H1 (cell line): ENCODE results near the gene DGUOK. TPM values are rescaled to one million over a fixed set of nuclear protein-coding genes. Genes with fewer than 3 reads are reported as not detected.

Source experiments
- CTCF ChIA-PET: fragments of 300-600 bp; sonication (Branson Sonifier 250); formaldehyde crosslinking; loops from one replicate; lab custom pipeline; 2021; ENCODE audit not compliant: partially characterized antibody; lab: Charles Lee
- POLR2A ChIA-PET: fragments of 300-600 bp; sonication (Branson Sonifier 250); formaldehyde crosslinking; loops from one replicate; lab custom pipeline; 2021; ENCODE audit warnings: inconsistent platforms; ENCODE audit not compliant: partially characterized antibody; lab: Charles Lee
- DNase-seq, 2 experiments: peaks; one replicate each; pipeline versions ENCODE4 v3.0.0 to v3.0.0-alpha.2; 2010 to 2022; ENCODE audit warnings: low spot score in 2 of 2, low read depth in 1 of 2, mixed read lengths in 1 of 2
- FAIRE-seq: peaks from 2 replicates; lab custom pipeline; 2011; peaks lifted over from hg19 to GRCh38; lab: Jason Lieb, UNC
- H2AFZ ChIP-seq: 2 replicates; pipeline ENCODE4 v1.8.1; 2012; ENCODE audit warnings: low read length, inconsistent platforms
- H2AK5ac ChIP-seq: 2 replicates; pipeline ENCODE4 v1.6.1; 2013; ENCODE audit warnings: low read depth, low read length
- H2BK120ac ChIP-seq: replicated peaks from 2 replicates; pipeline ENCODE3; 2013; ENCODE audit warnings: low read depth, low read length, inconsistent platforms
- H2BK12ac ChIP-seq: 2 replicates; pipeline ENCODE4 v1.6.1; 2013; ENCODE audit warnings: low read depth, low read length
- H2BK15ac ChIP-seq: 2 replicates; pipeline ENCODE4 v1.6.1; 2013; ENCODE audit warnings: low read length
- H2BK20ac ChIP-seq: 2 replicates; pipeline ENCODE4 v1.6.1; 2013; ENCODE audit warnings: low read length
- H2BK5ac ChIP-seq: 2 replicates; pipeline ENCODE4 v1.6.1; 2013; ENCODE audit warnings: low read depth, low read length
- H3K14ac ChIP-seq: 2 replicates; pipeline ENCODE4 v1.6.1; 2013; ENCODE audit warnings: inconsistent platforms; ENCODE audit not compliant: insufficient read length
- H3K18ac ChIP-seq: 2 replicates; pipeline ENCODE4 v1.6.1; 2013; ENCODE audit warnings: low read length; ENCODE audit errors: extremely low read depth
- H3K23ac ChIP-seq: 2 replicates; pipeline ENCODE4 v1.6.1; 2013; ENCODE audit warnings: inconsistent platforms; ENCODE audit not compliant: insufficient read length
- H3K23me2 ChIP-seq: 2 replicates; pipeline ENCODE4 v1.6.1; 2013; ENCODE audit warnings: low read depth, low read length
- H3K27ac ChIP-seq: 2 replicates; pipeline ENCODE4 v1.6.1; 2011; ENCODE audit warnings: low read depth, low read length, inconsistent platforms
- H3K27me3 ChIP-seq, 4 experiments: replicated peaks in 1 of 4; 1 replicate in 1 of 4; 2 replicates in 3 of 4; pipeline versions ENCODE4 v1.6.1 to v1.8.1; 2011 to 2013; ENCODE audit warnings: low read length in 3 of 4, mild to moderate bottlenecking in 3 of 4, inconsistent platforms in 2 of 4, mixed read lengths in 2 of 4, moderate library complexity in 1 of 4; ENCODE audit not compliant: control insufficient read depth in 3 of 4, insufficient read depth in 3 of 4; ENCODE audit errors: extremely low read depth in 1 of 4
- H3K36me3 ChIP-seq, 4 experiments: 2 replicates each; pipeline versions ENCODE4 v1.6.1 to v1.8.1; 2011 to 2013; ENCODE audit warnings: mild to moderate bottlenecking in 4 of 4, low read length in 3 of 4, moderate library complexity in 2 of 4, control low read depth in 1 of 4, inconsistent platforms in 1 of 4; ENCODE audit not compliant: insufficient read depth in 4 of 4, control insufficient read depth in 2 of 4
- H3K4ac ChIP-seq: replicated peaks from 2 replicates; pipeline ENCODE3; 2013; ENCODE audit warnings: low read length, low read depth, mixed read lengths, inconsistent platforms; ENCODE audit not compliant: insufficient read length
- H3K4me1 ChIP-seq, 4 experiments: replicated peaks in 1 of 4; 1 replicate in 1 of 4; 2 replicates in 3 of 4; pipeline versions ENCODE4 v1.6.1 to v1.8.1; 2011 to 2013; ENCODE audit warnings: low read length in 3 of 4, inconsistent platforms in 2 of 4, mixed read lengths in 1 of 4; ENCODE audit not compliant: insufficient read depth in 4 of 4, control insufficient read depth in 3 of 4
- H3K4me2 ChIP-seq, 2 experiments: 2 replicates each; pipeline versions ENCODE4 v1.6.1 to v1.8.1; 2011 to 2013; ENCODE audit warnings: low read depth in 2 of 2, low read length in 2 of 2, control low read depth in 1 of 2, inconsistent platforms in 1 of 2, mild to moderate bottlenecking in 1 of 2; ENCODE audit not compliant: insufficient read depth in 1 of 2
- H3K4me3 ChIP-seq, 4 experiments: fragments of 200-600, 300-600 bp in 1 of 4; sonication (generic), shearing (Covaris generic), sonication (Bioruptor Twin) in 1 of 4; 2 replicates each; pipeline versions ENCODE4 v1.5.1 to v1.8.1; 2011 to 2016; ENCODE audit warnings: low read length in 4 of 4, low read depth in 3 of 4, control low read depth in 2 of 4, inconsistent platforms in 2 of 4, mild to moderate bottlenecking in 2 of 4, mixed read lengths in 1 of 4, moderate library complexity in 1 of 4; ENCODE audit not compliant: insufficient read depth in 2 of 4; ENCODE audit errors: extremely low read depth in 1 of 4
- H3K56ac ChIP-seq: replicated peaks from 2 replicates; pipeline ENCODE3; 2013; ENCODE audit warnings: low read depth, mild to moderate bottlenecking, mixed read lengths, low read length, inconsistent platforms; ENCODE audit not compliant: insufficient read length
- H3K79me1 ChIP-seq: 2 replicates; pipeline ENCODE4 v1.6.1; 2013; ENCODE audit warnings: low read depth, low read length, control low read depth
- H3K79me2 ChIP-seq, 2 experiments: 2 replicates each; pipeline versions ENCODE4 v1.6.1 to v1.8.1; 2012 to 2013; ENCODE audit warnings: low read length in 2 of 2, mild to moderate bottlenecking in 2 of 2, inconsistent platforms in 1 of 2; ENCODE audit not compliant: insufficient read depth in 2 of 2, control insufficient read depth in 1 of 2
- H3K9ac ChIP-seq, 4 experiments: replicated peaks in 1 of 4; 1 replicate in 1 of 4; 2 replicates in 3 of 4; pipeline versions ENCODE4 v1.6.1 to v1.8.1; 2011 to 2013; ENCODE audit warnings: low read depth in 3 of 4, low read length in 3 of 4, control low read depth in 2 of 4, mild to moderate bottlenecking in 2 of 4, moderate library complexity in 2 of 4, inconsistent platforms in 1 of 4; ENCODE audit errors: extremely low read depth in 1 of 4
- H3K9me3 ChIP-seq, 2 experiments: 2 replicates each; pipeline versions ENCODE4 v1.6.1 to v1.8.1; 2012 to 2013; ENCODE audit warnings: mild to moderate bottlenecking in 2 of 2, moderate library complexity in 2 of 2, control low read depth in 1 of 2, inconsistent platforms in 1 of 2, low read depth in 1 of 2, low read length in 1 of 2, mixed read lengths in 1 of 2; ENCODE audit not compliant: insufficient read depth in 2 of 2
- H4K20me1 ChIP-seq, 2 experiments: replicated peaks in 1 of 2; 2 replicates each; pipeline versions ENCODE3 to v1.8.1; 2011 to 2013; ENCODE audit warnings: inconsistent platforms in 2 of 2, low read length in 2 of 2, mild to moderate bottlenecking in 1 of 2; ENCODE audit not compliant: insufficient read depth in 2 of 2, control insufficient read depth in 1 of 2
- H4K5ac ChIP-seq: 2 replicates; pipeline ENCODE4 v1.6.1; 2013; ENCODE audit warnings: low read length, low read depth, mixed read lengths, inconsistent platforms; ENCODE audit not compliant: insufficient read length
- H4K8ac ChIP-seq: 2 replicates; pipeline ENCODE4 v1.8.0; 2013; ENCODE audit warnings: mild to moderate bottlenecking, moderate library complexity, low read length, inconsistent platforms; ENCODE audit not compliant: insufficient read depth; ENCODE audit errors: extremely low read depth
- H4K91ac ChIP-seq: replicated peaks from 2 replicates; pipeline ENCODE3; 2013; ENCODE audit warnings: low read length, mixed read lengths, inconsistent platforms; ENCODE audit not compliant: insufficient read length
- CBX8 ChIP-seq: fragments of 300-800, 300-1000 bp; sonication (generic); IDR thresholded peaks from 2 replicates; pipeline ENCODE4 v1.7.1; 2016; ENCODE audit warnings: low read depth, low read length, borderline replicate concordance
- PHF8 ChIP-seq: fragments of 200-600 bp; sonication (generic); conservative IDR thresholded peaks from 2 replicates; pipeline ENCODE4 v1.7.1; 2012; ENCODE audit warnings: low read depth, mild to moderate bottlenecking, inconsistent platforms, low read length, moderate library complexity
- RNF2 ChIP-seq: fragments of 200-900, 300-1000 bp; sonication (generic); IDR thresholded peaks from 2 replicates; pipeline ENCODE4 v1.7.1; 2016; ENCODE audit warnings: borderline replicate concordance, low read depth, mild to moderate bottlenecking, antibody characterized with exemption, low read length; ENCODE audit not compliant: poor library complexity, severe bottlenecking; ENCODE audit errors: missing control alignments
- TCF12 ChIP-seq: IDR thresholded peaks from 2 replicates; pipeline ENCODE4 v1.6.1; 2011; ENCODE audit warnings: low read depth, mild to moderate bottlenecking, low read length
- WGBS, 2 experiments: shearing (Covaris generic) in 1 of 2; methylation state at CpG; one replicate each; pipeline versions ENCODE4 v1.1.6 to v1.1.7; 2013 to 2015; ENCODE audit warnings: low lambda C conversion rate in 2 of 2, mixed read lengths in 2 of 2, inconsistent platforms in 1 of 2, low coverage in 1 of 2, missing lambda C conversion rate in 1 of 2; ENCODE audit not compliant: insufficient replicate concordance in 2 of 2, insufficient coverage in 1 of 2, insufficient read length in 1 of 2; ENCODE audit errors: extremely low coverage in 1 of 2, missing lambda C conversion rate in 1 of 2; 5-methylcytosine and 5-hydroxymethylcytosine counted together
- polyA plus RNA-seq, 7 experiments: library from polyadenylated mRNA; depleted of rRNA in 3 of 7; stranded (reverse) in 5 of 7; unstranded in 2 of 7; fragments of >200 nt in 5 of 7; fragments of 200-250 nt in 2 of 7; gene quantifications; 1 replicate in 5 of 7; 2 replicates in 1 of 7; 4 replicates in 1 of 7; pipeline versions ENCODE4 v1.2.1 to v1.2.3, GENCODE V29; 2011 to 2013; ENCODE audit warnings: missing spikeins in 2 of 7, mixed read lengths in 2 of 7
- total RNA-seq: library from RNA; stranded (reverse); fragmentation: NEBNext Ultra II Directional; extraction: Animal tissue kit (Norgen Biotek cat#: 25700); gene quantifications from 2 replicates; pipeline ENCODE4 v1.2.1, GENCODE V29; 2021

DGUOK gene
- total and polyA plus RNA-seq, 2 of the 8 experiments (the other 6 are each of a cell fraction or from before 2014, with no cell fraction given), result 110 to 168 TPM

GRCh38 chr2:73914667-73915066 lies 12.0 kb upstream of the DGUOK start:
- Histone ChIP-seq H3K4me1 (no peaks in the 10 kb centered on the region), H3K79me1 (no peaks in the 10 kb centered on the region), H3K4me3 (no peak overlapping the region), H3K23me2 (no peaks in the 10 kb centered on the region), H3K9ac (no peak overlapping the region), H3K23ac (no peak overlapping the region), H3K36me3 (no peaks in the 10 kb centered on the region), H3K4me2 (no peak overlapping the region), H3K27ac (no peak overlapping the region), H2AFZ (no peak overlapping the region), H2BK5ac (no peak overlapping the region), H3K79me2 (no peaks in the 10 kb centered on the region), H4K8ac (no peak overlapping the region), H2AK5ac (no peak overlapping the region), H2BK120ac (no peak overlapping the region), H2BK20ac (no peak overlapping the region), H3K18ac (no peak overlapping the region), H3K14ac (no peak overlapping the region), H2BK15ac (no peak overlapping the region), H4K20me1 (no peaks in the 10 kb centered on the region), H4K91ac (no peak overlapping the region), H3K56ac (no peak overlapping the region), H4K5ac (no peak overlapping the region), H2BK12ac (no peak overlapping the region), H3K9me3 (no peaks in the 10 kb centered on the region), H3K4ac (no peak overlapping the region), H3K27me3 (no peaks in the 10 kb centered on the region)
- CTCF ChIA-PET, result interaction anchor here (0.6 to 1.3 kb wide), 4 partner anchors 15 to 192 kb away, joined by 3 read pairs; partner anchors contain the start of gene ACTG2
- DNase-seq (no peak), FAIRE-seq (no peak)
- TF ChIP-seq RNF2, result no peak
- no peak for TF ChIP-seq TCF12
- TF ChIP-seq PHF8, result no peak
- no peak for TF ChIP-seq CBX8
- POLR2A ChIA-PET, result no interaction called here
- WGBS, 2 experiments, result 100% methylated on average over 4 of the region's 4 CpGs; no CpG with 5 or more reads in 1 of the 2 experiments
